Measurements from ENCODE around the gene USH1G. TPM values are rescaled to one million over a fixed set of nuclear protein-coding genes. Genes with fewer than 3 reads are reported as not detected.

The USH1G gene
- total and polyA plus RNA-seq, 7 donors = not detected

DNA sequence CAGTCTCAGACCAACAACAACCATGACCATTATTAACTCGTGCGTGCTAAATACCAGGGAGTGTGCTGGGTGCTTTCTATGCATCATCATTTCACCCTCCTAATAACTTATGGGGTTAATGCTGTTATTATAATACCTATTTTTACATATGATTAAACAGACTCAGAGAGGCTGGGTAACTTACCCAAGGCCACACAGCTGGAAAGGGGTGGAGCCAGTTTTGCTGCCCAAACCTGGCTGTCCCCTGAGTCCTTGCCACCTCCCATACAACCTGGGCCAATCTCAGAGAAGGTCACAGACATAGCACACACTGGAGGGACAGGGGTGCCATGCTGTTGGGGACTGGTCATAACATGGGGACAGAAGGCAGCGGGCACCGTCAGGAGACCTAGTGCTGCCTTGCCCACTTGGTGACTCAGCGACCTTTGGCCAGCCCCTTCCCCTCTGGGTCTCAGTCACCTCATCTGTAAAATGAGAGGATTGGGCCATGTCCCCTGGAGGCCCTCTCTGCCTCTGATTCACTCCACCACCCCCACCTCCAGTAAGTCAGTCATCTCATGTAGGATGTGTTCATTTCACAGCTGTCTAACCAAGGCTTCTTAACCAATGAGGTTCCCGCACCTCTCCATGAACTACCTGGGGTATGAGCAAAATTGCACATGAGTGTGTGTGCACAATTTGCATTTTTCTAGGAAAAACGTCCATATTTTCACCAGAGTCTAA lies 18.2 kb downstream of the USH1G start:
- ATAC-seq = no peak
- intact Hi-C loops (cut with DNase I) = loop anchor here in 1 of 2 donors (10.0 kb wide), 1 partner anchor 60 kb away; no protein-coding TSS in a partner anchor
- WGBS, 3 donors = 62 to 66% (median 66%) methylated on average over 7 of the region's 7 CpGs
- TF ChIP-seq, protein P1, sequence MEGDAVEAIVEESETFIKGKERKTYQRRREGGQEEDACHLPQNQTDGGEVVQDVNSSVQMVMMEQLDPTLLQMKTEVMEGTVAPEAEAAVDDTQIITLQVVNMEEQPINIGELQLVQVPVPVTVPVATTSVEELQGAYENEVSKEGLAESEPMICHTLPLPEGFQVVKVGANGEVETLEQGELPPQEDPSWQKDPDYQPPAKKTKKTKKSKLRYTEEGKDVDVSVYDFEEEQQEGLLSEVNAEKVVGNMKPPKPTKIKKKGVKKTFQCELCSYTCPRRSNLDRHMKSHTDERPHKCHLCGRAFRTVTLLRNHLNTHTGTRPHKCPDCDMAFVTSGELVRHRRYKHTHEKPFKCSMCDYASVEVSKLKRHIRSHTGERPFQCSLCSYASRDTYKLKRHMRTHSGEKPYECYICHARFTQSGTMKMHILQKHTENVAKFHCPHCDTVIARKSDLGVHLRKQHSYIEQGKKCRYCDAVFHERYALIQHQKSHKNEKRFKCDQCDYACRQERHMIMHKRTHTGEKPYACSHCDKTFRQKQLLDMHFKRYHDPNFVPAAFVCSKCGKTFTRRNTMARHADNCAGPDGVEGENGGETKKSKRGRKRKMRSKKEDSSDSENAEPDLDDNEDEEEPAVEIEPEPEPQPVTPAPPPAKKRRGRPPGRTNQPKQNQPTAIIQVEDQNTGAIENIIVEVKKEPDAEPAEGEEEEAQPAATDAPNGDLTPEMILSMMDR (IDR thresholded peaks at IDR 0.05) = no peak
- Histone ChIP-seq H3K27me3 (ENCODE audit: insufficient read depth in 3 of 3, low read length in 2 of 3) (peaks cover 0 to 41% (median 10%) of the 10 kb centered on the region in 3 donors), H3K9me3 (no peaks in the 10 kb centered on the region), H3K36me3 (ENCODE audit: insufficient read depth in 1 of 2, low read depth in 1 of 2) (no peaks in the 10 kb centered on the region), H3K27ac (no peak overlapping the region), H3K4me3 (no peak overlapping the region), H3K4me1 (no peaks in the 10 kb centered on the region)
- DNase-seq = no peak

DNA sequence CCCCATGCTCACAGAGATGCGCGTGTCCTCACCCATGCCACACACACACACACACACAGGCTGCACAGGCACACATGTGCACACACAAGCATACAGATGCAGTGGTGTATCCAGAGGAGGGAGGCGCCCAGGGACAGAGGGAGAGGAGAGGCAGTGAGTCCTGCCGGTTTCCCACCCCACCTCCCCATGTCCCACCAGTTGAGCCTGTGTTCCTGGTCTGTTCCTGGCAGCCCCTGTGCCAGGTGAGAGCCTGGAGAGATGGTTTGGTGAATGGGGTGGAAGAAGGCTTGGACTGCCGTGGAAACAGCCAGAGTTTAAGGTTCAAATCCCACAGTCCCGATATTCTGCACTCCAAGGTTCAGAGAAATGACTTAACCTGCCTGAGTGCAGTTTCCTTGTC lies 19.4 kb downstream of the USH1G start:
- no peak for DNase-seq
- H3K9me3 ChIP-seq = no peaks in the 10 kb centered on the region
- H3K4me1 ChIP-seq = no peaks in the 10 kb centered on the region
- H3K36me3 ChIP-seq (ENCODE audit: insufficient read depth in 1 of 2, low read depth in 1 of 2) = no peaks in the 10 kb centered on the region
- TF ChIP-seq, protein P1 (IDR thresholded peaks at IDR 0.05) = no peak
- H3K27ac ChIP-seq = no peak overlapping the region
- peaks cover 0 to 41% (median 10%) of the 10 kb centered on the region in 3 donors for H3K27me3 ChIP-seq (ENCODE audit: insufficient read depth in 3 of 3, low read length in 2 of 3)
- ATAC-seq = no peak
- no peak overlapping the region for H3K4me3 ChIP-seq
- WGBS, 3 donors = 60 to 68% (median 66%) methylated on average over 6 of the region's 6 CpGs
- intact Hi-C loops (cut with DNase I) = loop anchor here in 1 of 2 donors (10.0 kb wide), 1 partner anchor 61 kb away; no protein-coding TSS in a partner anchor

DNA sequence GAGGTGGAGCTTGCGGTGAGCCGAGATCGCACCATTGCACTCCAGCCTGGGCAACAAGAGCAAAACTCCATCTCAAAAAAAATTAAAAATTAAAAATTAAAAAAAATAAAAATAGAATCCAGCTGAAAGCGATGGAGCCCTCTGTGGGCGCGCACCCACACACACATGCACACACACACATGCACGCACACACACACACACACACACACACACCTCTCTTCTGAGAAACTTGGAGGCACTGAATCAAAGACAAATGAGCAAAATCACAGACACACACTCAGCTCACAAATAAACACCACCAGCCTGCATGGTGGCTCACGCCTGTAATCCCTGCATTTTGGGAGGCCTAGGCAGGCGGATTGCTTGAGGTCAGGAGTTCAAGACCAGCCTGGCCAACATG lies 20.0 kb downstream of the USH1G start:
- Histone ChIP-seq H3K4me3 (no peak overlapping the region), H3K9me3 (no peaks in the 10 kb centered on the region), H3K4me1 (no peaks in the 10 kb centered on the region), H3K27ac (no peak overlapping the region), H3K36me3 (ENCODE audit: insufficient read depth in 1 of 2, low read depth in 1 of 2) (no peaks in the 10 kb centered on the region), H3K27me3 (ENCODE audit: insufficient read depth in 3 of 3, low read length in 2 of 3) (peaks cover 0 to 41% (median 10%) of the 10 kb centered on the region in 3 donors)
- DNase-seq (no peak), ATAC-seq (no peak)
- WGBS, 3 donors = 74 to 78% (median 76%) methylated on average over 9 of the region's 9 CpGs
- intact Hi-C loops (cut with DNase I) = loop anchor here in 1 of 2 donors (10.0 kb wide), 1 partner anchor 62 kb away; no protein-coding TSS in a partner anchor
- TF ChIP-seq, protein P1 (IDR thresholded peaks at IDR 0.05) = no peak

DNA sequence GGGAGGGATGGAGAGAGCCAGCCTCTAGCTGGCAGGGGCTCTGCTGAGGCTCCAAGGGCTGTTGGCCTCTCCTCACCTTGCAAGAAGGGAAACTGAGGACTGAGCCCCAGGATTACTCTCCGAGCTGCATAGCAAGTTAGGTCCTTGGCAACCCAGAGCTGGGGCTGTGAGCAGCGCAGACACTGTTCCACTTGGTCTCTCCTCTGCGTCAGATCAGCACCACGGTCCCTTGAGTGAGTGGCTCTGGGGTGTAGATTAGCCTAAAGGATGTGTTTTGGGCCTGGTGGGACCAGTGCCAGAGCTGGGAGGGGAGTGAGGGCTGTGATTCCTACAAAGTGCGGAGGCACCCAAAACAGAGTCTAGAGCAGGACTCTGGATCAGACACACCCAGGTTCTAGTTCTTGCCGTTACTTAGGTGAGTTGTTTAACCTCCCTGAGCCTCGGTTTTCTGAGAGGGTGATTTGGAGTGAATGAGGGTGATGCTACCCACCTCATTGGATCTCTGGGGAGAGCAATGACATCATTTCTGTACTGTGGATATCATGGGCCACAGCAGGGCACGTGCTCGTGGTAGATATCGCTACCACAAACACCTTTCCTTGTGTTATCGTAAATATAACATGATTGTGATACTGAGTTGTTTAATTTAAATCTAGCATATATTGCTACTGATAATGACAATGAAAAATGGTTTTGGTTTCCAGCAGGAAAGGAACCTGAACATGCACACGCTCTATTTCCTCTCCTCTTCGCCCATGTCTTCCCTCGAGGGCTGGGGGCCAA lies 21.5 kb downstream of the USH1G start:
- Histone ChIP-seq H3K36me3 (ENCODE audit: insufficient read depth in 1 of 2, low read depth in 1 of 2) (no peaks in the 10 kb centered on the region), H3K9me3 (no peaks in the 10 kb centered on the region), H3K27me3 (ENCODE audit: insufficient read depth in 3 of 3, low read length in 2 of 3) (peaks cover 0 to 34% (median 10%) of the 10 kb centered on the region in 3 donors), H3K27ac (no peak overlapping the region), H3K4me3 (no peak overlapping the region), H3K4me1 (no peaks in the 10 kb centered on the region)
- TF ChIP-seq, protein P1 (IDR thresholded peaks at IDR 0.05) = no peak
- 73 to 79% (median 75%) methylated on average over 14 of the region's 14 CpGs for WGBS, 3 donors
- intact Hi-C loops (cut with DNase I) = loop anchor here in 1 of 2 donors (10.0 kb wide), 1 partner anchor 63 kb away; no protein-coding TSS in a partner anchor
- ATAC-seq (no peak), DNase-seq (no peak)

All from psoas muscle (tissue), 8 donors.